PFSK-1 (cell line): ENCODE results near the gene PRELID1.

ENCODE experiments used
- FOXP2 ChIP-seq: optimal IDR thresholded peaks from 2 replicates; pipeline ENCODE3; 2011; ENCODE audit warnings: borderline replicate concordance, control low read depth, inconsistent platforms; ENCODE audit not compliant: insufficient read depth; ENCODE audit errors: extremely low read length, extremely low read depth
- POLR2AphosphoS5 ChIP-seq: IDR thresholded peaks from 2 replicates; pipeline ENCODE4 v1.6.1; 2012; ENCODE audit warnings: low read depth, mild to moderate bottlenecking, control low read depth, low read length, moderate library complexity
- REST ChIP-seq, 2 experiments: IDR thresholded peaks; 2 replicates each; pipeline versions ENCODE4 v1.6.1 to v1.8.0; 2011 to 2012; ENCODE audit warnings: low read depth in 2 of 2, low read length in 2 of 2, control low read depth in 1 of 2, inconsistent platforms in 1 of 2, mild to moderate bottlenecking in 1 of 2, moderate library complexity in 1 of 2; ENCODE audit not compliant: insufficient read depth in 1 of 2
- SIN3A ChIP-seq: IDR thresholded peaks from 2 replicates; pipeline ENCODE4 v1.6.1; 2012; ENCODE audit warnings: mild to moderate bottlenecking, low read length, moderate library complexity, borderline replicate concordance; ENCODE audit not compliant: insufficient read depth
- TAF1 ChIP-seq: IDR thresholded peaks from 2 replicates; pipeline ENCODE4 v1.6.1; 2012; ENCODE audit warnings: low read length, control low read depth, borderline replicate concordance; ENCODE audit not compliant: insufficient read depth

GRCh38 chr5:177330991-177331842 lies 27.6 kb downstream of the PRELID1 start:
- TF ChIP-seq SIN3A = no peak
- TF ChIP-seq FOXP2 = no peak
- TF ChIP-seq TAF1 = no peak
- no peak for TF ChIP-seq POLR2AphosphoS5
- TF ChIP-seq REST (IDR thresholded peaks at IDR 0.05; ENCODE audit: insufficient read depth in 1 of 2, low read depth in 2 of 2, low read length in 2 of 2) = no peak
